NCI-H146 treated with DMSO at 0.1 percent for 48 hours (cell line): ENCODE measurements around the gene NAALADL2.
"Not testable (repeated sequence)": the region's sequence is repeated elsewhere in the genome, so short reads cannot be mapped to it uniquely, and the experiment has no call there.

ENCODE experiments used
- DNase-seq: peaks from one replicate; lab custom pipeline; 2025; ENCODE audit not compliant: unreplicated experiment; lab: John Stamatoyannopoulos, UW

Gene NAALADL2

GRCh38 chr3:175726228-175726627 lies 867.1 kb downstream of the NAALADL2 start:
- DNase-seq, result no peak

DNA sequence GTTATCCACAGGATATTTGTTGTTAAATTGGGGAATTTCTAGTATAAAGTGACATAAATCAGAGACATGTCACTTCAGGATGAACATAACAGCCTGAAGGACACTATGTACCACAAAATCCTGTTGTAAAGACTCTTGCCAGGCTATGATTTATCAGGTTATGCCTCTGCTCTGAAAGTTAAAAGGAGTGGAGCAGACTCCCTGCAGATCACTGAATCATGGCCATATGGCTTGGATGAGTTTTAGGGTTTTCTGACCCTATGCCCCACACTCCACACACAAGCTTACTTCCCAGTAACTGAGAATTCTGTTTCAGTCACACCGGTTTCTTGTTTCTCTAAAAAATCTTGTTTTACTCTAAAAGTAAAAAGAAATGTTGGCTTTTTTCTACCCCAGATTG lies 869.4 kb downstream of the NAALADL2 start:
- DNase-seq, result no peak

DNA sequence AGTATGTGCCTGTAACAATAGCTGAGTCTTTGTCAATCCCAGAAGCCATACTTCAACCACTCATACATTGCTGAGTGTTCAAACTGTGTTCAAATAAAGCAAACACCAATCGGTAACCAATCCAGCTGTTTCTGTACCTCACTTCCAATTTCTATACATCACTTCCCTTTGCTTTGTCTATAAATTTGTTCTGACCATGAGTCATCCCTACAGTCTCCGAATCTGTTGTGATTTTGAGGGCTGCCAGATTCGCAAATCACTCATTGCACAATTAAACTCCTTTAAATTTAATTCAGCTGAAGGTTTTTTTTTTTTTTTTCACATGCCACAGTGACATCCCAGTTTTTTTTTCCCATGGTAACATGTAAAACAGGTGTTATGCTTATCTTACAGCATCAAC lies 870.3 kb downstream of the NAALADL2 start:
- no peak for DNase-seq

DNA sequence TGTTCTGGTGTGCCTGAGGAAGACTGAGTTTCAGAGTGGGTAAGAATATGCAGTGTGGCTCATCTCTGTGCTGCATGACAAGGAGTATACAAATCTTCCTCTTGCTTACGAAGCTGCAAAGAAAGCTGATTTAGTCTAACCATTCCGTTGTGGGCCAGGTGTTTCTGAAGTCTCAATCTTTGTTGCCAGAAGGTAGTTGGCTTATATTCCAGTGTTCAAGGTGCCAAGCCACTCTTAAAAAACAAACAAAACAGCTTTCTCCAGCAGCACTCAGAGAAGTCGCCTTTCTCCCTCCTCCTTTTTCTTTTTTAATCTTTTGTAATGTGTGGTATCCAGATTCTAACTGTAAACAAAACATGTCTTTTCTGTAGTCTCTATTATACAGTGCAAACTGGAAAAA lies 872.4 kb downstream of the NAALADL2 start:
- DNase-seq, result no peak

DNA sequence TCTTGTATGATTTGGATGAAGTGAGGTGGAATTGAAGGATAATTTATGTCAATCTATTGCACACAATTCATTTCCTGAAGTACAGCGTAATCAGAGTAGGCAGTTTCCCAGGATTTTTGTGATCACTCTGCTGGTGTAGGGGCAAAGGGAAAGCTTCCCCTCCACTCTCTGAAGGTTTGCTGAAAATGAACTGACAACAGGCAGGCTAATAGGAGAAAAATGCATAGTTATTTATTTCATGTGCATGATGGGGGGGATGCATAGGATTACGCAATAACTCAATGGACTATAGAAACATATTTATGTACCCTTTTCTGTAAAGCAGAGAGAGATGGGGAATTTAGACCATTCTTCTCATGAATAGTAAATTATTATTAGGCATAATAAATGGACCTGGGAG lies 872.9 kb downstream of the NAALADL2 start:
- DNase-seq, result no peak

- DNase-seq, result no peak
These were observed 876.7 kb downstream of the NAALADL2 start for GRCh38 chr3:175735866-175736265.

GRCh38 chr3:175737646-175738572 lies 878.8 kb downstream of the NAALADL2 start:
- no peak for DNase-seq

DNA sequence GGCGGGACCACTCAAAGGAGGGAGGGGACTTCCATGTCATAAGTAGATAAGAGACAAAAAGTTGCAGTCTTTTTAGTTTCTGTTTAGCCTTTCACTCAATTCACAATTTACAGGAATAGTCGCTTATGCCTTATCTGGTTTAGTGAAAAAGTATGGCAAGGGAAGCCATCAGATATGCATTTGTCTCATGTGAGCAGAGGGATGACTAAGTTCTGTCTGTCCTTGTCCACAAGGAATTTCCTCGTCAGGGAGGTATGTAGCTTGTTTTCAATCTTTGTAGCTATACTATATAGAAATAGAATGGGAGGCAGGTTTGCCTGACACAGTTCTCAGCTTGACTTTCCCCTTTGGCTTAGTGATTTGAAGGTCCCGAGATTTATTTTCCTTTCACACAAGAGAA lies 882.8 kb downstream of the NAALADL2 start:
- DNase-seq, result no peak

DNA sequence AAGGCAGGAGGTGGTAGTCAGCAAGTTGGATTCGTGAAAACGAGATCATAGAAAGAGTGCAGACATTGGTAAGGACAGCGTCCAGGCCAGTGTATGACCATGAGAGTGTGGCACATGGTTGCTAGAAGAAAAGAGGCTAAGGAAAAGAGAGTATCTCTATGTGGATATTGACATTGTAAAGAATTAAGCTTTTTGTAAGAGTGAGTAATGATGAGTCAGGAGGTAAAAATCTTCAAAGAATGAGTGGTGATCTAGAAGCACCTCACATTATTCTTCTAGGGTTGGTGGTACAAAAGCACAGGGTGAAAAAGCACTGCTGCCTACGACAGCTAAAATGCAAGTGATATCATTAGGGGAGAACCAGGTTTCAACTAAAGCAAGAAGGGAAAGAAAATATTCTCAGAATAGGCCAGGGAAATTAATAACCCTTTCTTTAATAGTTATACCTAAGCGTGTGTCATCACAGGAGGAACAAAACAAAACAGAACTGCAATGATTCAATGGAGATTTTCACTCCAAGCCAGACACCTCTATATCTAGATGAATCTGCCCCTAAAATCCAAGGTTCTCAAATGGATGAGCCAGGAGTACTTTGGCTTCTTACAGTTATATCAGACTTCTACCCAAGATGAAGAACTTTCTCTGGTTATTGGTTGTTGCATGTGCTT lies 884.7 kb downstream of the NAALADL2 start:
- DNase-seq, result no peak

DNA sequence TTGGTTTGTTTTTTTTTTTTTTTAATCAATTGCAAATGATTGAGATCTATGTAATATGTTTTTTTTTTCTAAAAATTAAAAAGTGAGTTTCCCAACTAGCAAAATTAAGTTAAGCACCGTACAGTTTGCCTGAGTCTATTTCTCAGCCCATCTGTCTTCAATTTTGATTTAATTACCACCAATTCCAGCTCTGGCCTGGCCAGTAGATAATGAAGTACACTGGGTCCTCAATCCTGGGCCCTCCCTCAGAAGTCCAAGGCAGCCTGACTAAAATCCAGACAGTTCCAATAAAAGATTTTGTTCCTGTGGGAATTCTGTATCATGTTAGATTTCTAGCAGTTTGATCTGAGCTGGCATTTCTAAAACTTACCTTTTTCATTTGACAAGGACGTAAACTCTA lies 887.2 kb downstream of the NAALADL2 start:
- no peak for DNase-seq

- DNase-seq, result no peak
These were observed 889.1 kb downstream of the NAALADL2 start for GRCh38 chr3:175748087-175748730.

DNA sequence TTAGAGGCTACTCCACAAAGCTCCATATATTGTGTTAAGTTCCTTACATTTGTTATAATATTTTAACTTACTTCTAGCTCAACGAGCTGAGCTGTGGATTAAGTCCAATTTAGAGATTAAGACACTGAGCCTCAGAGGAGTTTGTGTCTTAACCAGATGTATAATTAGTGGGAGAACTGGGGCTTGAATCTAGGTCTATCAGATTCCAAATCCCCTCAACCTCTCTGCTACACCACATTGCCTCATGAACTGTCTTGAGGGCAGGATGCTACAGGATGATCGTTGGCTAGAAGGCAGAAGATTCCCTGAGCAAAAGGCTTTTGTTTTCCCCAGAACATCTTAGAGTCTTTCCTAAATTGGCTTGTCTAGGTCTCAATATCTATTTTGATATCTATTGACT lies 890.8 kb downstream of the NAALADL2 start:
- DNase-seq, result no peak

GRCh38 chr3:175751089-175751488 lies 892.0 kb downstream of the NAALADL2 start:
- no peak for DNase-seq

DNA sequence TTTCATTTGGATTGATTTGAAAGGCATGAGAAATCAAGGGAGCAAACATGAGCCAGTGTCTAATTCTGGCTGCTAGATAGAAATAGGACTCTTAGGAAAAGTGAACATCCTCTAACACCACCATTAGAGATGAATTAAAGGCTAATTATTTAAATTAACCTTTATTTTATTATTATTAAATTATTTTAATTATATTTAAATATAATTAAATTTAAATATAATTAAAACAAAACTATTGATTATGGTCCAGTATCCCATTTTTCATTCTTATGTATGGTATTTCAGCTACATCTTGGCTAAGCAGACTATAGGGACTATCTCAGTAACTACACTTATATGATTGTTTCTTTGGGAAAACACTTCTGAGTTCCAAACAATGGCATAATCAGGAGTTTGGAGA lies 904.8 kb downstream of the NAALADL2 start:
- DNase-seq, result no peak

DNA sequence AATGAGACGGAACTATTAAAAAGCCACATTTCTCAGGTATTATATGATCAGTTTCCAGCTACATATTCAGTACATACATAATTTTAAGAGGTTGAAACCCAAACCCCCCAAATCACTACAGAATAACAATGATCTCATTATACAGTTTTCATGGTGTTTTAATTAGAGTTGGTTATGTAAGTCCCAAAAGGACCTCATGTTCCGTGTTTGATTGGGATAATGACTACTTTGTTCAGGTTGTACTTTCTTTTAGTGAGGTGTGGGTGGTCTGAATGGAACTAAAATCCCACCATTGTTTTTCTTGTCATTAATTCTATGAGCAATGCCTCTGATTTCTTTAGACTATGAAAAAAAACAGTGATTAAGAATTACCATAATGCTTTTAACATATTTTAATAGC lies 905.6 kb downstream of the NAALADL2 start:
- no peak for DNase-seq

DNA sequence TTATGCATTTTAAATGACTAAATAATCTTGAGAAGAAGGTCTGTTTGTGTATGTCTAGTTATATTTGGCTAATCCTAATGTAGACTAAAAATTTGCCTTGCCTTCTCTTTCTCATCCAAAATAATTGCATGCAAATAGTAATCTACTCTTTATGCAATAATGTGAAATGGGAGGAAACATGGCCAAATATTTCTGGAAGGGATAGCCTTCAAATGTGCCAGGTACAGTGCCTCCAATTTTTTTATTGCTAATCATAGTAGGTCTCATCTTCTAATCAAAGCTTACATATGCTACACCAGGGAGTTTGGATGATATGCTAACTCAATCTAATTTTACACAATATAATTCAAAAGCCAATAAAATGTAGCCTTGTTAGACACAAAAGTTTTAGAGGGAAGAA lies 911.3 kb downstream of the NAALADL2 start:
- DNase-seq, result no peak

GRCh38 chr3:175777495-175777894 lies 918.4 kb downstream of the NAALADL2 start:
- no peak for DNase-seq

DNA sequence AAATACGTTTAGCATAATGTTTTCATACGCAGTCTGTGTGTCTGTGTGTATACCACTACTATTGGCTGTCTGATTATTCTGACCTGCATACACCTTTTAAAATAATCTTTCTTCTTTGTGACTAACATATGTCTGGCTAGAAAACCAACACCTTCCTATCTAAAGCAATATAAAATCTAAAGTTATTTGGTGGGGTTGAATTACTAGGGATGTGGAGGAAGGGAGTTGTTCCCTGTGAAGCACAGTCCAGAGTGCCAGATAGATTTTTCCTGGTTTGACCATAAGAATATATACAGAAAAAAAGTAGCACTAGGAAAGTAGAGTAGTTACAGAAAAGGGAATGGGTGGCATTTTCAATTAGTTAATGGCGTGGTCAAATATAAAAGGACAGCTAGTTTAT lies 918.8 kb downstream of the NAALADL2 start:
- no peak for DNase-seq

DNA sequence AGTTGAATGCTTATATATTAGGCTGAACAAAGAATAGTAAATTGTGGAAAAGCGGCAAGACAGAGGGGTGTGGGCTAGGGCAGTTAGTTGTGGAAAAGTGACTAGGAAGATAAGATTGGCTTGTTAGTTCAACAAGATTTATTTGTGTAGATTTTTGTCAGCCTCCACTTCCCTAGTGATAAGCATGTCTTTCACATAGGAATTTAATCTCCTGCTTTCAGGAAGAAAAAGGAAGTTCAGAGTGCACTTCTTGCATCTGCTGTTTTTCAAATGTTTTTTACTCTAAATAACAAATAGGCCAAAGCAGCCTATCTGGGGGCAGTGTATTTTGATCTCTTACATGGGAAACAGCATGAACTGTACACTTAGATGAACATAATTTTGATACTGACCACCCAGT lies 919.9 kb downstream of the NAALADL2 start:
- no peak for DNase-seq

- not testable (repeated sequence) for DNase-seq
These were observed 928.0 kb downstream of the NAALADL2 start for GRCh38 chr3:175787109-175787508.

- DNase-seq, result no peak
These were observed 933.1 kb downstream of the NAALADL2 start for GRCh38 chr3:175792245-175792644.

GRCh38 chr3:175798326-175798725 lies 939.2 kb downstream of the NAALADL2 start:
- no peak for DNase-seq
